ENCODE results near the gene BFSP2.

The BFSP2 gene

DNA sequence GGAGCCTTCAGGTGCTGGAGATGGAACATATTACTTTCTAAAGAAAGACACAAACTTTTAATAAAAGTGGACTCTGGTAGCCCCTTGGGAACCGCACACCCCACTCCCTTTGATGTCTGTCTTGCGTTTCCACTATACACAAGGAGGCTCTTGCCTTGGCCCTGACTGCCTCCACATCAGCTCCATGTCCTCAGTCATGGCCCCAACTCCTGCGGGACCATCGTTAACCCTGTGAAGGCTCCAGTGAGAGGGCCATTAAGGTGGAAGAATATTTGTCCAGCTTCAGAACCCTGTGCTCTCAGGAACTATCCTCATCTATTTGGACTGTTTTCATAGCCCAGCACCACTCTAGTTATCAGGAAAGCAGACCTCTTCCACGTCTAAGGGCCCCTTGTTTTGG, 16.1 kb upstream of the BFSP2 start:
- no peak for DNase-seq (ENCODE audit: low spot score)

DNA sequence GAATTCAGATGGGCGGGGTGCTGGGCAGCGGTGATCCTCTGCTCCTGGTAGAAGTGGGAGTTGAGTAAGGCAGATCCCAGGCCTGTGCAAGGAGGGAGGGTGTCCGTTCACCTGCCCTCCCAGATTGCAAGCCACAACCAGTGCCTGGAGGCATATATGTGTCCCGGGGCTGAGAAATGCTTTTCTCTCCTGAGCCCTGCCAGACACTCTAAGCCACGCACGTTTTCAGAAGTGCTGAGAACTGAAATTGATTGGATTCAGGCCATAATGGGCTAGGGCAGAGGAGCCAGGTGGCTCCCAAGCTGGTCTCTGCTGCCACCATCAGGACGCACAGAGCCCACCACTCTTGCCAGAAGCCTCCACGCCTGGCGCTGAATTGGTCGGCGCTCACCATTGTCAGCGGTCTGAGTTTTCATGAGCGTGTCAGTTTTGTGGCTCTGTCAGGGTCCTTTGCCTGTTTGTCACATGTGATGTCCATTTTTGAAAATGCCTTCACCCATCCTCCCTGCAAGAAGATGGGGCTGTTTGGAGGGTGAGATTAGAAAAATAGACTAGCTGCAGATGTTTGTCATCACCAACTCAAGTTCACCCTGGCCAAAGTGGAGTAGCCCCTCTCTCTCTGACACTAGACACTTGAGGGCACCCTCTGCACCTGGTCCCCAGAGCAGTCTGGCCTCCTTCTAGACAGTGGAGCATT, 15.4 kb upstream of the BFSP2 start:
- DNase-seq (ENCODE audit: low spot score) = peak; percentile 62

GRCh38 chr3:133386876-133387275, 13.0 kb upstream of the BFSP2 start:
- DNase-seq (ENCODE audit: low spot score) = no peak

GRCh38 chr3:133387341-133387740, 12.5 kb upstream of the BFSP2 start:
- no peak for DNase-seq (ENCODE audit: low spot score)

GRCh38 chr3:133388696-133389395, 11.0 kb upstream of the BFSP2 start:
- no peak for DNase-seq (ENCODE audit: low spot score)

DNA sequence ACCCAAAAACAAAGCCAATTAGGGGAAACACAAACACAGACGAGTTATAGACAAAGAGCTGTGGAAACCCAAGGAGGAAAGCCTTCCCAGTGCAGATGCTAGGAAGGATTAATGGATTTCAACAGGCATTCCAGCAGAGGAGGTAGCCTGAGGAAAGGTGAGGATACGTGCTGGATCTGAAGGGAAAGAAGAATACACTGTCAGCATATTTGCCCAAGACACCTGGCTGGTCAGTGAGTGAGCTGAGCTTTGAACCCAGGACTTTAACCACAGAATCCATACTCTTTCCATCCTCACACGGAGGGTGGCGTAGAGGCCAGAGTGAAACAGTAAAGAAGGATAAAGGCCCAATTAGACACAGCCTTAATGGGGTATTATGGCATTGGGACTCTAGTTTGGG, 9.1 kb upstream of the BFSP2 start:
- DNase-seq (ENCODE audit: low spot score) = no peak

- no peak for DNase-seq (ENCODE audit: low spot score)
Observed at GRCh38 chr3:133393204-133393603, 6.7 kb upstream of the BFSP2 start.

DNA sequence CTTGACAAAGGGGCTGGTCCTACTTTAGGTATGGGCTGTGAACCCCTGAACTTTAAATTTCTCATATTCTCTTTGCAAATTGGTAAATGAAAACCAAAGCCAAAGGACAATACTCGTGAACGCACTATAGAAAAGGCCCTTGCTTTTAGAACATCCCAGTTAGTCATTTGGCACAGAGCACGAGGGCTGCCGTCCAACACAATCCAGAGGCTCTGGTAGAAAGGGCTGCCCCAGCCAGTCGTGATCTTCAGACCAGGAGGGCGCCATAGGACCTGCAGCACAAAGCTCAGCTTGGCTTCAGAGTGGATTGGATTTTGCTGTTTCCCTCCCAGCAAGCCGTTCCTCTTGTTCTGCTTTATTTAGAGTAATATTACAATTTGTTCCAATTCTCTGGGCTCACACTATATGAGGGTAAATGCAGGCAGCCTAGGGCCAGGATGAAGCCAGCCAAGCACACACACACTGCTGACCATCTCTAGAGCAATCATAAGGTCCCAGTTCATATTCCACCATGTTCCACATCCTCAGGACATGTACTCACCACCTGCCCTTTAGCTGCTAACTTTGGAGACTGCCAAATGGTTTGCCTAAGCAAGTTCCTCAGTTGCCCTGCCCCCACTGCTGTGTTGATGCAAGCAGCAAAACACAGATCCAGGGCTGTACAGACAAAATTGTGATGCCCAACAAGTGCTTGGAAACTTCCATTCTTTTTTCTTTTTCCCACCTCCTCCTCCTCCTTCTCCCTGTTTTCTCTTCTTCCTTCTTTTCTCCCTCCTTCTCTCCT, 6.0 kb upstream of the BFSP2 start:
- DNase-seq (ENCODE audit: low spot score) = no peak

GRCh38 chr3:133394561-133395311, 5.1 kb upstream of the BFSP2 start:
- DNase-seq (ENCODE audit: low spot score) = no peak

GRCh38 chr3:133396906-133397305, 3.0 kb upstream of the BFSP2 start:
- no peak for DNase-seq (ENCODE audit: low spot score)

GRCh38 chr3:133401374-133402135, 1.7 kb downstream of the BFSP2 start:
- no peak for DNase-seq (ENCODE audit: low spot score)

DNA sequence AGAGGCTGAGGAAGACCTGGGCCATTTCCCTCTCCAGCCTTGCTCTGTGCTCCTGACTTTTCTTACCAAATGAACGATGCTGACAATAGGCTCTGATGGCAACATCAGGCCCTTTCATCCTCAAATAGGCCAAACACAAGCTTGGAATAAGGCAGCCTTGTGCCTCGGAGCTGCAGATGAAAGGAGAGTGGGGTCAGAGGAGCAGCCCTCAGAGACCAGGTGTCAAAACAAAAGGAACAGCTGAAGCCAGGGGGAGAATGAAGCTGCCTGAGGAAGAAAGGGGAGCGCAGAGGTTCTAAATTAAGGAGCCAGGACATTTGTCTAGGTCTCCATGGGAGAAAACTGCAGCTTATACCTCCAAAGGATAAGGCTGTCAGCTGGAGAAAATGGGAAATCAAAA, 5.1 kb downstream of the BFSP2 start:
- DNase-seq (ENCODE audit: low spot score) = no peak

GRCh38 chr3:133408366-133408765, 8.5 kb downstream of the BFSP2 start:
- no peak for DNase-seq (ENCODE audit: low spot score)

- no peak for DNase-seq (ENCODE audit: low spot score)
Observed at GRCh38 chr3:133408961-133409360, 9.1 kb downstream of the BFSP2 start.

- DNase-seq (ENCODE audit: low spot score) = no peak
Observed at GRCh38 chr3:133410191-133410892, 10.5 kb downstream of the BFSP2 start.

DNA sequence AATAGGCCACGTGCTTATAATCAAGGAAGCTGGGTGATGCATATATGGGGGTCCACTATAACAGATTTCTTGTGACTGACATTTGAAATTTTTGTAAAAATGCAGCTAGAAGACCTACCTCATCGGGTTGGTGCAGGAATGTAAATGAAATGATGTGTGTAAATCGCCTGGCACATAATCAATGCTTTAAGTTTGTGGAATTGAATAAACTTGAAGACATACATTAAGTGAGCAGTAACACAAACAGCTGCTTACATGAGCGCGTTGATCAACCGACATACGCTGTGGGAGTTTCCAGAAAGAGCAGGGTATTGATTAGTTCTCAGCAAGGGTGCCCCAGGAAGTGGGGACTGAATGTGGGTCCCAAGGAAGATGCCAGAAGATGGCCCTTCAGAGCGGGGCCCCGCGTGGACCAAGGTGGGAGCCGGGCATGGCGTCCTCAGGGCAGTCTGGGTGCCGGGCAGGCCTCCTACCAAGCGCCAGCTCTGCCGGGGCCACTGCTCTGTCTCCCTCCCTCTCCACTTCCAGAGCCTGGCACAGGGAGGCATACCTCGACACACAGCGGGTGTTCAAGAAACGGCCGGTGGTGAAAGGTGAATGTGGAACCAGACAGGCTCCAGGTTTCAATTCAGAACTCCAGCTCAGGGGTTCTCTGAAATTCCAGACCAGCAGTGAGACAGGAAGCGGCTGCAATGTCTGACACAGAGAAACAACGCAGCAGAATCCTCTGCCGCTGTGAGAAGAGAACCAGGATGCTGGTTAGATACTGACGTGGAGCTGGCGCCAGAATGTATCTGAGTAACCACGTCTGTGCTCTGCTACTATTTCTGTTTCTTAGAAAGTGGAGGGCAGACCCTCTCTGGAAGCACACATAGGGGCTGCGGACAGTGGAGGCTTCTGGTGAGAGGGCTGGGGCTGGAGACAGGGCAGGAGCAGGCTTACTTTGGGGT, 12.6 kb downstream of the BFSP2 start:
- peak; percentile 88 for DNase-seq (ENCODE audit: low spot score)

DNA sequence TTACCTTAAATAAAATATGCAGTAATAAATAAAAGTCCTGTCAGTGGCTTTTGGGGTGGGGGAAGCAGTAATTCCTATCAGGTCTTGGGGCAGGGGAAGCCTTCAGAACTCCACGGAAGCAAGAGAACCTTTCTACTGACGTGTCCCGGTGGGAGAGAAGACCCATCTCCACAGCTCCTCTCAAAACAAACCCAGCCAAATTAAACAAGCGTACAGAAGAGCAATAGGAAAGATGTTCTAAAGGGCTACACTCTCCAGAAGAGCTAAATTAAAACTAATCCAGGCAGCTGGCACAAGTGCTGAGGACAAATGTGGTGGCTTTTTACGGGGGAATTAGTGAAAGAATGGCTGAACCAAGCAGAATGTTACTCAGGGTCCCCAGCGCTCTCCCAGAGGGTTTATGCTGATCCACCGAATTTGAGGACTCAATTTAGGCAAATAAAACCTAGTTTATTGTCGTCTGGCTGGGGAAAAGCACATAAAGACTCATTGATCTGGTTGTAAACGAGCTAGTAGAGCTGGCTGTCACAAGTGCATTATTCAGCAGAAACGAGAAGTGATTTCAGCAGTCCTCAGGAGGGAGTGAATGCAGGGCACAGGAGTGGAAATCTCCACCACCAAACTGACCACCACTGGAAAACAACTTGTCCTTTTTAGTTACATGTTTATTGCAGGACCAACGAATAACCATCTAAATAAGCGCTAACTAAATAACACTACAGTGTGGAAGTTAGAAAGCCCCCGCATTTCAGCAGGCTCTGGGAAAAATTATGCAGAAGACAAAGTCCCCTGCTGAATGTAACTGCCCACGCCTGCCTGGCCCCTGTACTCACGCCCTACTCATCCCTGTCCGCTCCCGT, 13.5 kb downstream of the BFSP2 start:
- DNase-seq (ENCODE audit: low spot score) = peak; percentile 42

GRCh38 chr3:133414021-133414392, 14.2 kb downstream of the BFSP2 start:
- no peak for DNase-seq (ENCODE audit: low spot score)

GRCh38 chr3:133418361-133418760, 18.5 kb downstream of the BFSP2 start:
- DNase-seq (ENCODE audit: low spot score) = no peak

All from kidney capillary endothelial cell (primary cell).